OCI-LY1 (cell line): ENCODE data around the gene ZNRF3.

Experiments
- H2AFZ ChIP-seq: fragments of 200-600 bp; sonication (generic), shearing (Covaris generic); 2 replicates; pipeline ENCODE4 v1.6.0; 2014; ENCODE audit warnings: antibody characterized with exemption, mild to moderate bottlenecking, low read length
- H3F3A ChIP-seq: fragments of 200-600 bp; sonication (generic), shearing (Covaris generic); 2 replicates; pipeline ENCODE4 v1.6.0; 2014; ENCODE audit warnings: mild to moderate bottlenecking, antibody characterized with exemption, low read length, moderate library complexity; ENCODE audit not compliant: insufficient read depth
- H3K27ac ChIP-seq: fragments of 200-600 bp; sonication (generic); 2 replicates; pipeline ENCODE4 v1.5.1; 2014; ENCODE audit warnings: low read length, mixed run types, mild to moderate bottlenecking, low read depth; ENCODE audit not compliant: poor library complexity, severe bottlenecking
- H3K27me3 ChIP-seq: fragments of 200-600 bp; sonication (generic); 2 replicates; pipeline ENCODE4 v1.6.0; 2014; ENCODE audit warnings: antibody characterized with exemption, mild to moderate bottlenecking, low read length, moderate library complexity; ENCODE audit not compliant: insufficient read depth
- H3K36me3 ChIP-seq: fragments of 200-600 bp; sonication (generic); 2 replicates; pipeline ENCODE4 v1.6.1; 2014; ENCODE audit warnings: mild to moderate bottlenecking, antibody characterized with exemption, low read length, moderate library complexity, mixed read lengths; ENCODE audit not compliant: insufficient read depth
- H3K4me1 ChIP-seq: fragments of 200-600 bp; sonication (generic); 2 replicates; pipeline ENCODE4 v1.5.1; 2014; ENCODE audit warnings: mild to moderate bottlenecking, low read length, moderate library complexity; ENCODE audit not compliant: insufficient read depth, severe bottlenecking
- H3K4me2 ChIP-seq: fragments of 200-600 bp; sonication (generic), shearing (Covaris generic); 2 replicates; pipeline ENCODE4 v1.6.1; 2014; ENCODE audit warnings: low read length
- H3K4me3 ChIP-seq: fragments of 200-600 bp; sonication (generic); 2 replicates; pipeline ENCODE4 v1.5.1; 2014; ENCODE audit warnings: low read length, low read depth, mild to moderate bottlenecking, mixed read lengths; ENCODE audit not compliant: poor library complexity, severe bottlenecking
- H3K79me2 ChIP-seq: fragments of 200-600 bp; shearing (Covaris generic); 2 replicates; pipeline ENCODE4 v1.6.1; 2016; ENCODE audit warnings: mixed run types, low read length, mixed read lengths; ENCODE audit not compliant: insufficient read depth
- H3K9ac ChIP-seq: fragments of 200-600 bp; sonication (generic), shearing (Covaris generic); 2 replicates; pipeline ENCODE4 v1.6.1; 2014; ENCODE audit warnings: mild to moderate bottlenecking, low read length, mixed read lengths
- H3K9me2 ChIP-seq: fragments of 200-600 bp; sonication (generic), shearing (Covaris generic); 2 replicates; pipeline ENCODE4 v1.6.1; 2014; ENCODE audit warnings: low read depth, mild to moderate bottlenecking, low read length, mixed read lengths
- H3K9me3 ChIP-seq: fragments of 200-600 bp; shearing (Covaris generic); 2 replicates; pipeline ENCODE4 v1.6.1; 2014; ENCODE audit warnings: low read length, mixed read lengths
- H4K20me1 ChIP-seq: fragments of 200-600 bp; sonication (generic), shearing (Covaris generic); 2 replicates; pipeline ENCODE4 v1.6.0; 2016; ENCODE audit warnings: mild to moderate bottlenecking, low read length; ENCODE audit not compliant: insufficient read depth
- CTCF ChIP-seq: fragments of 200-600 bp; sonication (generic), shearing (Covaris generic); IDR thresholded peaks from 2 replicates; pipeline ENCODE4 v1.5.1; 2017; ENCODE audit warnings: mild to moderate bottlenecking, antibody characterized with exemption, low read length, moderate library complexity, mixed read lengths
- EZH2 ChIP-seq: fragments of 200-600 bp; sonication (generic), shearing (Covaris generic); IDR thresholded peaks from 2 replicates; pipeline ENCODE4 v1.8.0; 2017; ENCODE audit warnings: borderline replicate concordance, mixed run types, mild to moderate bottlenecking, antibody characterized with exemption, low read length, moderate library complexity, mixed read lengths

The ZNRF3 gene

GRCh38 chr22:28981818-28982499 lies 98.6 kb downstream of the ZNRF3 start:
- H3K27ac ChIP-seq = no peak overlapping the region
- H3K4me3 ChIP-seq = no peak overlapping the region
- no peaks in the 10 kb centered on the region for H3K27me3 ChIP-seq
- H3K4me1 ChIP-seq = no peaks in the 10 kb centered on the region
- no peak overlapping the region for H3K4me2 ChIP-seq
- H2AFZ ChIP-seq = no peak overlapping the region
- no peaks in the 10 kb centered on the region for H3K9me2 ChIP-seq
- H3K9me3 ChIP-seq = no peaks in the 10 kb centered on the region
- H4K20me1 ChIP-seq = no peaks in the 10 kb centered on the region
- H3K36me3 ChIP-seq = no peaks in the 10 kb centered on the region
- no peaks in the 10 kb centered on the region for H3F3A ChIP-seq
- no peak overlapping the region for H3K9ac ChIP-seq
- TF ChIP-seq CTCF (no peak), EZH2 (no peak)
- H3K79me2 ChIP-seq = no peaks in the 10 kb centered on the region

DNA sequence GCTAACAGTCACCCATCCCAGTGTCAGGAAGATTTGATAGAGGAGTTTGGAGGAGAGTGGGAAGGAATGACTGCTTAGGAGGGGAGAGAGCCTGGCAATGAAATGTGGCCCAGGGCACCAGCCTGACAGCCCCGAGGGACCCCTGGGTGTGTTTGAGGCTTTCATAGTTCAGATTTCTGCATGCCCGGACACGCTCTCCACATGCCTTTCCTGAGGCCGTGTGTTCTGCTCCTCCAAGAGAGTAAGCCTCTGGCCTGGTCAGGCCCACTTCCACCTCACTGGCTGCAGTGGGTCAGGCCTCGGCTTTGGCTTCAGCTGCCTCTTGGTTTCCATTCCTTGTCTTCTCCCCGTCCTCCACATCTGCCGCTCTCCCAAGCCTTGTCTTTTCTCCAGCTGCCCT lies 99.8 kb downstream of the ZNRF3 start:
- no peak overlapping the region for H3K4me2 ChIP-seq
- no peak overlapping the region for H2AFZ ChIP-seq
- no peaks in the 10 kb centered on the region for H3K9me2 ChIP-seq
- no peaks in the 10 kb centered on the region for H3K36me3 ChIP-seq
- no peak overlapping the region for H3K27ac ChIP-seq
- no peaks in the 10 kb centered on the region for H3K79me2 ChIP-seq
- TF ChIP-seq EZH2 = no peak
- no peak for TF ChIP-seq CTCF
- H3K9ac ChIP-seq = no peak overlapping the region
- no peaks in the 10 kb centered on the region for H3K27me3 ChIP-seq
- H3F3A ChIP-seq = no peaks in the 10 kb centered on the region
- no peaks in the 10 kb centered on the region for H4K20me1 ChIP-seq
- no peaks in the 10 kb centered on the region for H3K4me1 ChIP-seq
- H3K9me3 ChIP-seq = no peaks in the 10 kb centered on the region
- no peak overlapping the region for H3K4me3 ChIP-seq

GRCh38 chr22:28983788-28984441 lies 100.5 kb downstream of the ZNRF3 start:
- no peaks in the 10 kb centered on the region for H3K9me3 ChIP-seq
- no peaks in the 10 kb centered on the region for H3K79me2 ChIP-seq
- H3K9me2 ChIP-seq = no peaks in the 10 kb centered on the region
- H3K4me3 ChIP-seq = no peak overlapping the region
- H3K4me1 ChIP-seq = no peaks in the 10 kb centered on the region
- H3K27ac ChIP-seq = no peak overlapping the region
- no peaks in the 10 kb centered on the region for H3K27me3 ChIP-seq
- no peaks in the 10 kb centered on the region for H4K20me1 ChIP-seq
- no peaks in the 10 kb centered on the region for H3K36me3 ChIP-seq
- H3K9ac ChIP-seq = no peak overlapping the region
- TF ChIP-seq CTCF = no peak
- no peak for TF ChIP-seq EZH2
- H3K4me2 ChIP-seq = no peak overlapping the region
- no peaks in the 10 kb centered on the region for H3F3A ChIP-seq
- no peak overlapping the region for H2AFZ ChIP-seq
